Esophagus (tissue), 2 donors: ENCODE results near the gene IL5RA. TPM values are rescaled to one million over a fixed set of nuclear protein-coding genes. Genes with fewer than 3 reads are reported as not detected.

ENCODE experiments used
- H3K27ac ChIP-seq, 2 donors: one replicate each; pipeline ENCODE4 v1.5.1; 2013; ENCODE audit warnings: low read depth in 2 of 2, mild to moderate bottlenecking in 2 of 2, inconsistent platforms in 1 of 2, low read length in 1 of 2, moderate library complexity in 1 of 2
- H3K27me3 ChIP-seq, 2 donors: one replicate each; pipeline ENCODE4 v1.6.1; 2013; ENCODE audit warnings: low read length in 2 of 2, control low read depth in 1 of 2, mild to moderate bottlenecking in 1 of 2; ENCODE audit not compliant: insufficient read depth in 2 of 2, control insufficient read depth in 1 of 2
- H3K36me3 ChIP-seq, 2 donors: one replicate each; pipeline ENCODE4 v1.6.1; 2013; ENCODE audit warnings: low read length in 1 of 2; ENCODE audit not compliant: control insufficient read depth in 2 of 2, insufficient read depth in 2 of 2
- H3K4me1 ChIP-seq, 2 donors: one replicate each; pipeline ENCODE4 v1.6.1; 2013; ENCODE audit warnings: low read length in 1 of 2; ENCODE audit not compliant: control insufficient read depth in 2 of 2, insufficient read depth in 2 of 2
- H3K4me3 ChIP-seq, 2 donors: one replicate each; pipeline ENCODE4 v1.5.1; 2013; ENCODE audit warnings: low read length in 2 of 2, mild to moderate bottlenecking in 2 of 2, low read depth in 1 of 2, moderate library complexity in 1 of 2
- H3K9me3 ChIP-seq, 2 donors: one replicate each; pipeline ENCODE4 v1.6.1; 2013; ENCODE audit warnings: mild to moderate bottlenecking in 2 of 2, low read depth in 1 of 2, low read length in 1 of 2, moderate library complexity in 1 of 2; ENCODE audit not compliant: control insufficient read depth in 2 of 2, insufficient read depth in 1 of 2
- WGBS, 2 donors: extraction: QIAGEN DNeasy Blood & Tissue Kit; methylation state at CpG; one replicate each; pipeline ENCODE4 v1.1.7; 2013; 5-methylcytosine and 5-hydroxymethylcytosine counted together
- polyA plus RNA-seq, 2 donors: library from polyadenylated mRNA; stranded (reverse); fragments of 200-250 nt; gene quantifications; one replicate each; pipeline ENCODE4 v1.2.3, GENCODE V29; 2013
- donor health status: healthy with polysubstance abuse.
- donor health status: Bipolar disorder and iron deficiency.

The IL5RA gene
- polyA plus RNA-seq, 2 donors: 0.02 TPM; not detected in 1

GRCh38 chr3:3087716-3088465 is 22.3 kb downstream of the IL5RA start:
- Histone ChIP-seq H3K27me3 (no peaks in the 10 kb centered on the region), H3K27ac (no peak overlapping the region), H3K9me3 (no peaks in the 10 kb centered on the region), H3K4me3 (no peak overlapping the region), H3K4me1 (no peaks in the 10 kb centered on the region), H3K36me3 (no peaks in the 10 kb centered on the region)
- WGBS, 2 donors: 62 to 71% methylated on average over 7 of the region's 7 CpGs

- no peaks in the 10 kb centered on the region for H3K4me1 ChIP-seq
- H3K9me3 ChIP-seq: no peaks in the 10 kb centered on the region
- H3K4me3 ChIP-seq: no peak overlapping the region
- H3K27me3 ChIP-seq: no peaks in the 10 kb centered on the region
- H3K36me3 ChIP-seq: no peaks in the 10 kb centered on the region
- H3K27ac ChIP-seq: no peak overlapping the region
These were observed 22.9 kb downstream of the IL5RA start for GRCh38 chr3:3087279-3087678.

GRCh38 chr3:3086239-3086638 is 23.9 kb downstream of the IL5RA start:
- WGBS, 2 donors: 72 to 73% methylated on average over 6 of the region's 6 CpGs
- H3K27ac ChIP-seq: no peak overlapping the region

GRCh38 chr3:3085782-3086181 is 24.4 kb downstream of the IL5RA start:
- WGBS, 2 donors: 77 to 81% methylated on average over 6 of the region's 6 CpGs
- no peaks in the 10 kb centered on the region for H3K27me3 ChIP-seq
- H3K9me3 ChIP-seq: no peaks in the 10 kb centered on the region
- no peaks in the 10 kb centered on the region for H3K36me3 ChIP-seq
- H3K4me3 ChIP-seq: no peak overlapping the region
- no peak overlapping the region for H3K27ac ChIP-seq
- H3K4me1 ChIP-seq: no peaks in the 10 kb centered on the region

More at GRCh38 chr3:3086239-3086638, 23.9 kb downstream of the IL5RA start:
- H3K27me3 ChIP-seq: no peaks in the 10 kb centered on the region
- no peak overlapping the region for H3K4me3 ChIP-seq
- H3K36me3 ChIP-seq: no peaks in the 10 kb centered on the region
- H3K9me3 ChIP-seq: no peaks in the 10 kb centered on the region
- H3K4me1 ChIP-seq: no peaks in the 10 kb centered on the region

DNA sequence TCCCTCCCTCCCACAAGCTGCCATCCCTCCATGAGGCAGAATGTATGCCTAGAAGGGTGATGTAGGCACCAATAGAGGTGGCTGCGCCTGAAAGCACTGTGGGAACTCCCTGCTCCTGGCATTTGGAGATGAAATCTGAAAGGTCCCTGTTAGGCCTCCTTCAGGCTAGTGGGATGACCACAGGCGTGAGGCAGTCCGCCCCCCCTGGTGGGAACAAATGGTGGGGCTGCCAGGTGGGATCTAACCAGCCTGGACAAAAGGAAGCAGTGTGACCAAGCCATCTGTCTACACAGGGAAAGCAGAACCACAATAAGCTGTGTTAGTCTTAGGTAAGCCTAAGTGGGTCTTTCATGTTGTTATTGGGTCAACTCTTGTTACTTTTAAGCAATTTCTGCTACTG is 25.3 kb downstream of the IL5RA start:
- H3K4me1 ChIP-seq: no peaks in the 10 kb centered on the region
- 81% methylated on average over 3 of the region's 3 CpGs for WGBS, 2 donors

DNA sequence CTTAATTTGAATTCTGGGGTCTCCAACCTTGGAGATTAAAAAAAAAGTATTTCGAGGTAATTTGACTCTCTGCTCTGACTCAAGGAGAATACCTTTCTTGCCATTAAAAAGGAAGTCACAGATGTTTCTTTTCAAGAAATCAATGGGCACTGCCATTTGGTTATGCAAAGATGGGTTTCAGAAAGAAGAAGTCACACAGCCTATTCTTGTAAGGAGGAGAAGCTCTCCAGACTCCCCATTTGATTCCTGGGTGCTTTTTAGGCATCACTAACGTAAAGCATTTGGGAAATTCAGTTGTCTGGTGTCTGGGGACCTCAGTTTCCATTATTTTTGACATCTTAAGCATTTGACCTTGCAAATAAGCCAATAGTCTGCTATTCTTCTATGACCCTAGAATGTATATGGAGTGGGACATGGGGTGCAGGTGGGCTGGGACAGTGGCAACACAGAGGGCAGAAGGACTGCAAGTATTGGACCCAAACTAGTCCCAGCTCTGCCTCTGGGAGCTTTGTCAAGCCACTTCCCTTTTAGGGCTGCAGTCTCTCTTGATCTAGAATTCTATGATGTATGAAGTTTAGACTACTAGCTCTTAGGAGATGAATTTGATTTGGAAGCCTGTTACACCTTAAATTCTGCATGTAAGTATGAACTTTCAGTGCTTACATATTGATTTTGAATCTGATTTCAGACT is 27.8 kb downstream of the IL5RA start:
- H3K4me3 ChIP-seq: no peak overlapping the region

More for the DNA sequence above, 25.3 kb downstream of the IL5RA start:
- H3K36me3 ChIP-seq: no peaks in the 10 kb centered on the region
- no peaks in the 10 kb centered on the region for H3K27me3 ChIP-seq
- no peaks in the 10 kb centered on the region for H3K9me3 ChIP-seq
- H3K27ac ChIP-seq: no peak overlapping the region
- H3K4me3 ChIP-seq: no peak overlapping the region

DNA sequence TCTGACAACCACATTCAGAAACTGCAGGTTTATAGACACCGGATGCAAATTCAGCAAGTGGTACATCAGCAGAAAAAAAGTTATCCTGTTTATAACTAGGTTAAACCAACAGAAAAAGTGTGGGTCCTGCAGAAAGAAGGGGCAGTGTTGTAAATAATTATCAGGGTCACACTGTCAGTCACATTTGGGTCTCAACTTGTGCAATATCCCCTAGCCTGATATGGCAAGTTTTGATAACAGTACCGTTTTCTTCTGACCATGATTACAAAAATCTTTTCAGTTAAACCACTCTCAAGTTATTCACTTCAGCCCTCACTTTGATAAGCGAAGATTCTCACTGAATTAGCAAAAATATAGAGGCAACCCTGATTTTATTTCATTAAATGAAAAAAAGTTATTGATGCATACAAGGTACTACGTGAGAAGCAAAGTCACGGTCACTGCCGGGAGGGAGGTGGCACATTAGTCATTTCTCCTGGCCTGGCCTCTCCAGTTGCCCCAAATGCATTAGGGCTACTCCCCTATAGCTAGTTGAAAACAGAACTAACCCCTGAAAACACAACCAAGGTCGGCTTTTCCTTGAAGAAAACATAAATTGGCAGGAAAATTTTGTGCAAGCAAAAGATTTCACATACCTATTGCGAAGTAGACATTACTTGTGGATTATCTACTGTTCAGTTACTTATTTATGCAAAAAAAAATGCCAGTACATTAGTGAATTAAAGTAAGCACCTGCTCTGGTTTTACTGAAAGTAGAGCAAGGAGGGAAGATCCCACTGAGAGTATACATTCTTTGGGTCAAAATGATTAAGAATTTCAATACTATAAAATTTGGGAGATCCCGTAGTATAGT is 28.6 kb downstream of the IL5RA start:
- 79 to 81% methylated on average over 9 of the region's 9 CpGs for WGBS, 2 donors
- H3K27me3 ChIP-seq: no peaks in the 10 kb centered on the region
- H3K4me1 ChIP-seq: no peaks in the 10 kb centered on the region
- H3K36me3 ChIP-seq: no peaks in the 10 kb centered on the region
- H3K4me3 ChIP-seq: no peak overlapping the region
- no peaks in the 10 kb centered on the region for H3K9me3 ChIP-seq
- H3K27ac ChIP-seq: no peak overlapping the region

More for the DNA sequence above, 27.8 kb downstream of the IL5RA start:
- Histone ChIP-seq H3K9me3 (no peaks in the 10 kb centered on the region), H3K36me3 (no peaks in the 10 kb centered on the region), H3K4me1 (no peaks in the 10 kb centered on the region), H3K27me3 (no peaks in the 10 kb centered on the region), H3K27ac (no peak overlapping the region)
- whole genome bisulfite sequencing, 2 donors: 62 to 67% methylated on average over 2 of the region's 2 CpGs

DNA sequence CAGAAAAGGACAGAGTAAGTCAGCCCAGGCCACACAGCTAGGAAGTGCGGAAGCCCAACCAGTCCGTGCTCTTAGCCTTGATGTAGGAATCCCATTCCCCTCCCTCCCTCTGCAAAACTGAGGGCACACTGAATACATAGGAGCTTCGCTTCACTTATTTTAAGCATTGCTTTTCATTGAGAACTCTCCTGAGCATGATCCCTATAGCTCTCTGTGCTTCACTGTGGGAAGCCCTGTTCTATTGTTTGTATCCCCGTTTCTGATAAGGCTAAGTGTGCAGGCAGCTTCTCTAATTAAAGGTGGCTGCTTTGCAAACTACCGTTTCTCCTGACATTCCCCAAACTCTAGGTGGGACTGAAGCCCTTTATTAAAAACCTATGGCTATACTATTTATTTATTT is 29.9 kb downstream of the IL5RA start:
- Histone ChIP-seq H3K4me3 (no peak overlapping the region), H3K27me3 (no peaks in the 10 kb centered on the region), H3K9me3 (no peaks in the 10 kb centered on the region), H3K27ac (no peak overlapping the region), H3K4me1 (no peaks in the 10 kb centered on the region), H3K36me3 (no peaks in the 10 kb centered on the region)
- WGBS, 2 donors: 55 to 62% methylated on average over 5 of the region's 5 CpGs

- no peaks in the 10 kb centered on the region for H3K27me3 ChIP-seq
- H3K36me3 ChIP-seq: no peaks in the 10 kb centered on the region
- 70 to 74% methylated on average over 5 of the region's 5 CpGs for WGBS, 2 donors
- H3K4me3 ChIP-seq: no peak overlapping the region
- H3K9me3 ChIP-seq: no peaks in the 10 kb centered on the region
- H3K27ac ChIP-seq: no peak overlapping the region
- H3K4me1 ChIP-seq: no peaks in the 10 kb centered on the region
These were observed 35.5 kb downstream of the IL5RA start for GRCh38 chr3:3074551-3075257.
